ENCODE data around the gene MRAS. TPM values are rescaled to one million over a fixed set of nuclear protein-coding genes. Genes with fewer than 3 reads are reported as not detected.
"Not testable (repeated sequence)": the region's sequence is repeated elsewhere in the genome, so short reads cannot be mapped to it uniquely, and the experiment has no call there.

Gene MRAS
- total RNA-seq, 2 donors from 2014 or later: 0.19 to 0.72 TPM

DNA sequence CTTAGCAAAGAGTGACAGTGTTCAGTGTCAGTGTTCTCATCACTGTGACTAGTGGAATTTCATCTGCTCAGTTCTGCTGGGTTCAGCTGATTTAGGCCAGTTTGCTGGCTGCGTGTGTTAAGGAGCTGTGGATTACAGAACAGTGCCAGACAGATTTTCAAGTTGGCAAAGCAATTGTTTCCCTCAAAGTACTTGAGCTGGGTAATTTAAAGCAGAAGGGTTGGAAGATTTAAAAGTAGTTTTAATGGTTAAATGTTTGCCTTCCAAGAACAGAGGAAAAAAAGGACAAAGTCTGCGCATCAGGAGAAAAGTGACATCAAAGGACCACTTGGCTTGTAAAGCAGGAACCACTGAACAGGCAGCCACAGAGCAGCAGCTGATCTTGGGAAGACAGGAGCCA lies 94.7 kb downstream of the MRAS start:
- H3K27me3 Mint-ChIP-seq (ENCODE audit: low read depth): no peaks in the 10 kb centered on the region
- H3K9me3 Mint-ChIP-seq: no peaks in the 10 kb centered on the region
- no peak for DNase-seq
- no peaks in the 10 kb centered on the region for H3K36me3 Mint-ChIP-seq (ENCODE audit: insufficient read depth in 2 of 2)
- H3K4me3 Mint-ChIP-seq: no peak overlapping the region
- no peak for ATAC-seq (replicated peaks in 1 of 2)
- H3K27ac Mint-ChIP-seq: no peak overlapping the region
- no peaks in the 10 kb centered on the region for H3K4me1 Mint-ChIP-seq (ENCODE audit: low read depth)

GRCh38 chr3:138443521-138444503 lies 95.4 kb downstream of the MRAS start:
- no peak overlapping the region for H3K4me3 Mint-ChIP-seq
- ATAC-seq (replicated peaks in 1 of 2): no peak
- no peak for DNase-seq
- H3K27me3 Mint-ChIP-seq (ENCODE audit: low read depth): no peaks in the 10 kb centered on the region
- H3K27ac Mint-ChIP-seq: no peak overlapping the region
- H3K9me3 Mint-ChIP-seq: no peaks in the 10 kb centered on the region
- H3K4me1 Mint-ChIP-seq (ENCODE audit: low read depth): no peaks in the 10 kb centered on the region
- no peaks in the 10 kb centered on the region for H3K36me3 Mint-ChIP-seq (ENCODE audit: insufficient read depth in 2 of 2)

DNA sequence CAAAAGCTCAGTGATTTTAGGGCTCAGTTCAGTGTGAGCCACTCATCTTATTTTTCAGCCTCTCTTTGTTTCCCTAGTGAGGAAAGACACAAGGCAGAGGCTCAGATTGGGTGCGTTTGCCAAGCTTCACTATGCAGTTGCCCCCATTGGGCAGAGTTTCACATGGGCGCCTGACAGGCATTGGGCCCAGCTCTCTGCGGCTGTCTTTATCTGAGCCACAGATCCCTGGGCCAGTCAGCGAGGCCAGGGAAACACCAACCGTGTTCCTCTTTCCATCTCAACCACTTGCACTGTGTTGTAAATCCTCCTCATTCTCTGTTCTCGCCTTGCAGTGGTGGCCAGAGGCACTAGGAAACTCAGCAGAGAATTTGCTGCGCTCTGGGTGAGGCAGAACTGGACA lies 96.9 kb downstream of the MRAS start:
- no peaks in the 10 kb centered on the region for H3K9me3 Mint-ChIP-seq
- no peaks in the 10 kb centered on the region for H3K27me3 Mint-ChIP-seq (ENCODE audit: low read depth)
- H3K4me3 Mint-ChIP-seq: no peak overlapping the region
- DNase-seq: no peak
- no peak for ATAC-seq (replicated peaks in 1 of 2)
- H3K4me1 Mint-ChIP-seq (ENCODE audit: low read depth): no peaks in the 10 kb centered on the region
- H3K36me3 Mint-ChIP-seq (ENCODE audit: insufficient read depth in 2 of 2): no peaks in the 10 kb centered on the region
- no peak overlapping the region for H3K27ac Mint-ChIP-seq

DNA sequence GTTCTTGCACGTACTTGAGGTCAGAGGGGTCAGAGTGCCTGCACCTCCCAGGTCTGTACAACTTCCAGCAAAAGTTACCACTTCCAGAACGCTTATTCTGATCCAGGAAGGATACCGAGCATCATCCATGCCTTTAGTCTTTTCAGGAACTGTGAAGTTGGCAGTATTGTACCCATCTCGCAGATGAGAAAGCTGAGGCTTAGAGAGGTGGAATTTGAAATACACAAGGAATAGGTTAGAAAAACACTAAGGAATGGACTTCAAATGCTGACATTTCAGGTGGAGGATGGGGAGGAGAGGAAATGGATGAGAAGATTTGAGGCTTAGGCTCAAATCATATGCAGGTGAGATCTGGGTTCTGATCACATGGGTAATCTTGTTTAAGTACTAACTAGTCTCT lies 97.3 kb downstream of the MRAS start:
- Mint-ChIP-seq H3K4me1 (ENCODE audit: low read depth) (no peaks in the 10 kb centered on the region), H3K9me3 (no peaks in the 10 kb centered on the region), H3K27me3 (ENCODE audit: low read depth) (no peaks in the 10 kb centered on the region), H3K36me3 (ENCODE audit: insufficient read depth in 2 of 2) (no peaks in the 10 kb centered on the region), H3K27ac (no peak overlapping the region), H3K4me3 (no peak overlapping the region)
- ATAC-seq (replicated peaks in 1 of 2) (no peak), DNase-seq (no peak)

DNA sequence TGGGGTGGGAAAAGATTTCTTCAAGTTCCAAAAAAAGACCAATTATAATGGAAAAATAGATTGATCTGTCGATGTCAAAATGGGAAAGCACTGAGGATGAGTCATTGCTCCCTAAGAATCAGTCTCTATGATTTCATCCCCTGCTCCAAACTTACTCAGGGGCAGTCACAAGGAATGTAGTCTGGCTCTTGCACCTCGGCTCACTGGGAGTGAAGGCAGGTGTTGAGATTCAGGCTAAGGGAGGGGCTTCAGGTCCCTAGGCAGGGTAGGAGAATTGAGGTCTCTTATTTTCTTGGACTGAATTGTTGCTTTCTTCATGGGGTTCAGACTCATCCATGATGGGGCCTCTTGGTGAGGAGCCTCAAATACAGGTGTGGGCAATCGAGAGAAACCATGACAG lies 100.3 kb downstream of the MRAS start:
- Mint-ChIP-seq H3K9me3 (no peaks in the 10 kb centered on the region), H3K27ac (no peak overlapping the region), H3K4me3 (no peak overlapping the region), H3K4me1 (ENCODE audit: low read depth) (no peaks in the 10 kb centered on the region), H3K27me3 (ENCODE audit: low read depth) (no peaks in the 10 kb centered on the region), H3K36me3 (ENCODE audit: insufficient read depth in 2 of 2) (no peaks in the 10 kb centered on the region)
- DNase-seq: no peak
- ATAC-seq (replicated peaks in 1 of 2): no peak

DNA sequence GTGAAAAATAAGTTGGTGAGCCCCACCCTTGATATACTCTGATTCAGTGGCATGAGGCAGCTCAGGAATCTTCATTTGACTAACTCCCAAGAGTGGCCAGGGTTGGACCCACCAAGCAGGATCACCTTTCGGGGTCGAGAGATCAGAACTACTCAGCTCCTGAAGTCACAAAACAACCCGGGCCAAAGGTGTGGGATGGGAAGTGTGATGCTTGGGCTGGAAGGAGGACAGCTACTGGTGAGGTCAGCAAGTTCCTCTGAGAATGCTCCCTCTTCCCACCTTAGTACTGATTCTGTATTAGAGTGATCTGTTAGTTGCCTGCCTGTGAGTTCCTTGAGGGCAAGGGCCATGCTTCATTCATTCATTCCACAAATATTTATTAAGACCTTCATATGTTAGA lies 101.1 kb downstream of the MRAS start:
- ATAC-seq (replicated peaks in 1 of 2) (no peak), DNase-seq (no peak)
- H3K36me3 Mint-ChIP-seq (ENCODE audit: insufficient read depth in 2 of 2): no peaks in the 10 kb centered on the region
- no peak overlapping the region for H3K27ac Mint-ChIP-seq
- no peaks in the 10 kb centered on the region for H3K4me1 Mint-ChIP-seq (ENCODE audit: low read depth)
- H3K9me3 Mint-ChIP-seq: no peaks in the 10 kb centered on the region
- no peak overlapping the region for H3K4me3 Mint-ChIP-seq
- H3K27me3 Mint-ChIP-seq (ENCODE audit: low read depth): no peaks in the 10 kb centered on the region

DNA sequence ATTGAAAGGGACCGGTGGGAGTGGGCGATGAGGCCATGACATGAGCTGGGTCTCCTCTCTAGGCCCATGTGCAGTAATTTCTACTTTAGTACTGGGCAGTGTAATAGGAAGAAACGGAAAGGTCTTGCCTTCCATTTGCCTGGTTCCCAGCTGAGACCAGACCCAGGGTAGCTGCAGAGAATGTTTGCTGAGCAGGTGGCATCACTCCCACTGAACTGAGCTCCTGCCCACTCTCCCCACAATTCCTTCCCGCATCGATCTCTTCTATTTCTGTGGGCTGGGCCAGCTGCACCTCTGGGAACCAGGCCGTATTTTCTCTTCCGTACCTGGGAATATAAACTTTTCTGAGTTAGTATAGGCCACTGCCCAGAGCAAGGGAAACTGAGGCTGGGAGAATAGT lies 101.8 kb downstream of the MRAS start:
- Mint-ChIP-seq H3K9me3 (no peaks in the 10 kb centered on the region), H3K27ac (no peak overlapping the region), H3K4me3 (no peak overlapping the region), H3K27me3 (ENCODE audit: low read depth) (no peaks in the 10 kb centered on the region), H3K4me1 (ENCODE audit: low read depth) (no peaks in the 10 kb centered on the region), H3K36me3 (ENCODE audit: insufficient read depth in 2 of 2) (no peaks in the 10 kb centered on the region)
- no peak for ATAC-seq (replicated peaks in 1 of 2)
- no peak for DNase-seq

GRCh38 chr3:138450704-138451424 lies 102.5 kb downstream of the MRAS start:
- Mint-ChIP-seq H3K27me3 (ENCODE audit: low read depth) (no peaks in the 10 kb centered on the region), H3K27ac (no peak overlapping the region), H3K36me3 (ENCODE audit: insufficient read depth in 2 of 2) (no peaks in the 10 kb centered on the region), H3K4me3 (no peak overlapping the region), H3K9me3 (no peaks in the 10 kb centered on the region), H3K4me1 (ENCODE audit: low read depth) (no peaks in the 10 kb centered on the region)
- DNase-seq: no peak
- no peak for ATAC-seq (replicated peaks in 1 of 2)

DNA sequence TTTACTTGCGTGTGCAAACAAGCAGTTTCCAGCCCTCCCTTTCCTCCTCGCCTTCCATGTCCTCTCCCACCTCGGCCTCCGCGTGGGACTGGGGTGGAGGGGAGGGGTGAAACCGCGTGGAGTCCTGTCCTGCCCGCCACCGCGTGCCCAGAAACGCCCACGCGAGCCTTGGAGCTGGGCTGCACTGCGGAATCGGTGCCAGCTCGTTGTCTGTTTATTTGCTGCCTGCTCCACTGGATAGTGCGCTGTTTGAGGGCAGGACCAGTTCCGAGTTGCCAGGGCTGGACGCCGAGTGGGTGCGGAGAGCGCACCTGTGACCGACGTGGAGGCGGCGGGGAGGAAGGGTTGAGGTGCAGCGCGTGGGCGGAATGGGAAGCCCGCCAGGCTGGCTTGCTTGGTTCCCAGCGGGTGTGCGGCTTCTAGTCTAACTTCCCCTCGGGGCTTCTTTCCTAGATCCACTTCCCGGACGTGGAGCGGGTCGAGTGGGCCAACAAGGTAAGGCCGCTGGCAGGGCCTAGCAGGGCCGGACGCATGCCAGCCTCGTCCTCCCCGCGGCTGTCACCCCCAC lies 103.3 kb downstream of the MRAS start:
- H3K4me1 Mint-ChIP-seq (ENCODE audit: low read depth): no peaks in the 10 kb centered on the region
- no peak overlapping the region for H3K27ac Mint-ChIP-seq
- H3K9me3 Mint-ChIP-seq: no peaks in the 10 kb centered on the region

DNA sequence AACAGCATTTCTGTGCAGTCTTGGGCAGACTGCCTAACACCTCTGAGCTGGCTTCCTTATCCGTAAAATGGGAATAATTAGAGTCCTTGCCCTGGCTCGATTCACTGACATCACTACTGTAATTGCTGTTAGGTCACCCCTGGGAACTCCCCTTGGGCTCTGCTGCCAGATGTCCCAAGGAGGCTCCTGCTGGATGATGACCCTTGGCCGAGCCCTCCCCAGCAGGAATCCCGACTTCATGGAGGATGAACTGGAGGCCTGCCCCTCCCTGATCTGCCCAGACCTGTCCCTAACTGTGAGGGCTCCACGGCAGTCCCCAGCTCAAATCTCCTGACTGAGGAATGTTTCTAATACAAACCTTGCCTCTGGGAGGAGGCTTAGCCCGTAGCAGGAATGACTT lies 104.1 kb downstream of the MRAS start:
- DNase-seq: no peak
- Mint-ChIP-seq H3K27ac (no peak overlapping the region), H3K9me3 (no peaks in the 10 kb centered on the region), H3K4me1 (ENCODE audit: low read depth) (no peaks in the 10 kb centered on the region), H3K4me3 (no peak overlapping the region), H3K36me3 (ENCODE audit: insufficient read depth in 2 of 2) (no peaks in the 10 kb centered on the region), H3K27me3 (ENCODE audit: low read depth) (no peaks in the 10 kb centered on the region)
- no peak for ATAC-seq (replicated peaks in 1 of 2)

More for the DNA sequence above, 103.3 kb downstream of the MRAS start:
- Mint-ChIP-seq H3K36me3 (ENCODE audit: insufficient read depth in 2 of 2) (no peaks in the 10 kb centered on the region), H3K27me3 (ENCODE audit: low read depth) (no peaks in the 10 kb centered on the region), H3K4me3 (no peak overlapping the region)
- no peak for ATAC-seq (replicated peaks in 1 of 2)
- no peak for DNase-seq

DNA sequence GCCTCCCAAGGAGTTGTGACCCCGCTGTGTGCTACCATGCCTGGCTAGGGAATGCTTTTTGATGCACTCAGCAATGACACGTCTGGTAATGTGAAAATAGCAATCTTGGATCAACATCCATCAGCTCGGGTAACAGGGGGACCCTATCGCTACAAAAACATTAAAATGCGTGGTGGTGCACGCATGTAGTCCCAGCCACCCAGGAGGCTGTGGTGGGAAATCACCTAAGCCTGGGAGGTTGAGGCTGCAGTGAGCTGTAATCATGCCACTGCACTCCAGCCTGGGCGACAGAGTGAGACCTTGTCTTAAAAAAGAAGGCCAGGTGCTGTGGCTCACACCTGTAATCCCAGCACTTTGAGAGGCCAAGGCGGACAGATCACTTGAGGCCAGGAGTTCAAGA lies 105.6 kb downstream of the MRAS start:
- DNase-seq; H3K27me3 Mint-ChIP-seq (ENCODE audit: low read depth); H3K36me3 Mint-ChIP-seq (ENCODE audit: insufficient read depth in 2 of 2); ATAC-seq (replicated peaks in 1 of 2); H3K4me1 Mint-ChIP-seq (ENCODE audit: low read depth); H3K4me3 Mint-ChIP-seq; H3K9me3 Mint-ChIP-seq; H3K27ac Mint-ChIP-seq: not testable (repeated sequence)

All from activated T-cell treated with anti-CD3 and anti-CD28 coated beads, Interleukin-2, amount 50 U/mL, for 72 hours (primary cell).